GM04503 (cell line): Measurements from ENCODE around the gene SLC35F5.
"Not testable (repeated sequence)": the region's sequence is repeated elsewhere in the genome, so short reads cannot be mapped to it uniquely, and the experiment has no call there.

Source experiments
- DNase-seq: peaks from one replicate; pipeline ENCODE4 v3.0.0-alpha.2; 2012; ENCODE audit warnings: low read depth

The SLC35F5 gene

DNA sequence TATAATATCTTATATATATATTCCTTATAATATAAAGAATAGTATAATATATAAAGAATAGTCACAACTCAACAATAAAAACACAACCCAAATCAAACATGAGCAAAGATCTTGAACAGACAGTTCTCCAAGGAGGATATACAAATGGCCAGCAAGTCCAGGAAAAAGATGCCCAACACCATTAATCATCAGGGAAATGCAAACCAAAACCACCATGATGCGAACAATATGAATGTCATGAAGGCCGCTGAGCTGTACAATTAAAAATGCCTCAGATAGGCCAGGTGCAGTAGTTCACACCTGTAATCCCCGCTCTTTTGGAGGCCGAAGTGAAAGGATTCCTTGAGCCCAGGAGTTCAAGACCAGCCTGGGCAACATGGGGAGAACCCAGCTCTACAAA is 58.9 kb downstream of the SLC35F5 start:
- no peak for DNase-seq

DNA sequence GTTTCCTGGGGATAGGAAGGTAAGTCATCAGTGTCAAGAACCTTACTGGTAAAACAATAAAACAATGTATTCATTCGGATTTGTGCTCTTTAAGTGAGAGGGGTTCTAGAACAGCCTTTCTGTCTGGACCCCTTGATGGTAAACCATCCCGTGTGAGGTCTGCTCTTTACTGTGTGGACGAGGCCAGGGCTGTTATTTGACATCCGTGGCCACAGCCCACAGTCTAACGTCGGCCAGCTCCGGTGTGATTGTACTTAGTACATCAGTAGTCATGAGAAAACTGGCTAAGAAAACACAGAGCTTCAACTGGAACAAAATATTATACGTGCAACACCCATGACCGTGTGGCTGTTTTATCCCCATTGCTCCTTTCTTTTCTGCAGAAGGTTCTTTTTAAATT is 62.0 kb downstream of the SLC35F5 start:
- DNase-seq, result no peak

DNA sequence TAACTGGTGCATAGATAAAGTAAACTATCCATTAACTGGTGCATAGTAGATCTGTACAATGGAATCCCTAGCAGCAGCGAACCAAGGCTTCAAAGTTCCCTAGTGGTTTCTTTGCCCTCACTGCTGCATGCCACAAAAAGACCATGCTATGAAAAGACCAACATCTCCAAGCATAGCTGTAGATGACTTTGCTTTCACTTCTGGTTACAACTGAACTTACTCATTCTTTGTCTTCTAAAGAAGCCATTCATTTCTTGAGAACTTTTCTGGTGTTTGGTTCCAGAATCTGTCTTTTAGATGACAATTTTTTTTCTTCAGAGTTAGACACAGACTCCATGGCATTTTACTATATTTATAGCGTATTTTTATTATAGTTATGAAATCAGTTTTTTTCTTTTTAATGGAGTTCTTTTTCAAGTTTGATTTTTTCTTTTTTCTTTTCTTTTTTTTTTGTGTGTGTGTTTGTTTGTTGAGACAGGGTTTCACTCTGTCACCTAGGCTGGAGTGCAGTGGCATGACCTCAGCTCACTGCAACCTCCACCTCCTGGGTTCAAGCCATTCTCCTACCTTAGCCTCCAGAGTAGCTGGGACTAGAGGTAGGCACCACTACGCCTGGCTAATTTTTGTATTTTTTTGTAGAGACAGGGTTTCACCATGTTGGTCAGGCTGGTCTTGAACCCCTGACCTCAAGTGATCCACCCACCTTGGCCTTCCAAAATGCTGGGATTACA is 63.6 kb downstream of the SLC35F5 start:
- DNase-seq, result no peak

DNA sequence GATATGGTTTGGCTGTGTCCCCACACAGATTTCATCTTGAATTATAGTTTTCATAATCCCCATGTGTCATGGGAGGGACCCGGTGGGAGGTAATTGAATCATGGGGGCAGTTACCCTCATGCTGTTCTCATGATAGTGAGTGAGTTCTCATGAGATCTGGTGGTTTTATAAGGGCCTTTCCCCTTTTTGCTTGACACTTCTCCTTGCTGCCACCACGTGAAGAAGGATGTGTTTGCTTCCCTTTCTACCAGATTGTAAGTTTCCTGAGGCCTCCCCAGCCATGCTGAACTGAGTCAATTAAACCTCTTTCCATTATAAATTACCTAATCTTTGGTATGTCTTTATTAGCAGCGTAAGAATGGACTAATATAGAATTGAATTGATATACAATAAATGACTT is 65.6 kb downstream of the SLC35F5 start:
- DNase-seq, result not testable (repeated sequence)

DNA sequence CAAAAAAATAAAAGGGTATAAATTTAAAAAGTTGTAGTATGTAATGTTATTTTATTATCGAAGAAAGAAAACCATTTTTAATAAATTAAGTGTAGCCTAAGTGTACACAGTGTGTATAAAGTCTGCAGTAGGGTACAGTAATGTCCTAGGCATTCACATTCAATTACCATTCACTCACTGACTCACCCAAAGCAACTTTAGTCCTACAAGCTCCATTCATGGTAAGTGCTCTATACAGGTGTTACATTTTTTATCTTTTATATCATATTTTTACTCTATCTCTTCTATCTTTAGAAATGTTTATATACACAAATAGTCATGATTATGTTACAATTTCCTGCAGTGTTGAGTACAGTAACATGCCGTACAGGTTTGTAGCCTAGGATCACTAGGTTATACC is 69.9 kb downstream of the SLC35F5 start:
- no peak for DNase-seq

DNA sequence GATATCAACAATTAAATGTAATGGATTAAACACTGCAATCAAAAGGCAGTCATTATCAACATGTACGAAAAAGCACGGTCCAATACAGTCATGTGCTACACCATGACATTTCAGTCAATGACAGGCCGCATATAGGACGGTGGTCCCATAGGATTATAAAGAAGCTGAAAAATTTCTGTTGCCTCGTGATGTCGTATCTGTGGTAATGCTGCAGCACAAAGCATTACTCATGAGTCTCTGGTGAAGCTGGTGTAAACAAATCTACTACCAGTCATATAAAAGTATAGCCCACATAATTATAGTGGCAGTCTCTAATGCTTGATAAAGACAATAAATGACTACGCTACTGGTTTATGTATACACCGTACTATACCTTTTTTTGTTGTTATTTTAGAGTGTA is 71.0 kb downstream of the SLC35F5 start:
- no peak for DNase-seq

DNA sequence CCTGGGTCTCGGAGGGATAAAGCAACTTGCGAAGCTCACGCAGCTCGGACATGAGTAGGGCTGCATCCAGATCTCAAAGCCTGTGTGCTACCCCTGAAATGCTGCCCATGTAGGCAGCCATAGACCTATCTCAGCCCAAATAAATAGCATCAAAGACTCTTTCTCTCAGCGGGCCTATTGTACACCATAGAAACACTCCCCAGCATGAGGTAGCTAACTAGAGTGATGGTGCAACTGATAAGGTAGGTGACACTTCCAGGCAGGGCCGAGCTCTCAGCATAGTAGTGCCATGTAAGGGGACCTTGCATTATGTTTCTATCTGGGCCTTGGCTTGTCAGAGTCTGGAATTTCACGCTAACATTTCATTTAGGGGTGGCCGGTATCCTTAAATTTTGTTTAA is 77.0 kb downstream of the SLC35F5 start:
- no peak for DNase-seq

DNA sequence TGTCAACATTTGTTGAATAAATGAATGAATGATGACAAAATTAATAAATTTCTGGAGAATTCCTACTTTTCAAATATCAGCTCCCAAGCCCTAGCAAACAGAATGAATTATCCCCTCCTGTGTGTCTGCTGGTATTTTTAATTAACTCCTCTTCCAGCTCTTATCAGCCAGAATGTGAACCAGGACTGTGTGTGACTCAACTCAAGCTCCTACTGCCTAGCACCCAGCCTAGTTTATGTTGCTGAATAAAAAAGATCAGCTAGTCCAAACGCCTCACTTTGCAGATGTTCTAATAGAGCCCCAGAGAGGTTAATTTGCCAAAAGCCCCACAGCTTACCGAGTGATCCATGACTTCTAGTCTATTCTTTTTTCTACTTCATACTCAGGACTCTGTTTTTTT is 79.1 kb downstream of the SLC35F5 start:
- no peak for DNase-seq

DNA sequence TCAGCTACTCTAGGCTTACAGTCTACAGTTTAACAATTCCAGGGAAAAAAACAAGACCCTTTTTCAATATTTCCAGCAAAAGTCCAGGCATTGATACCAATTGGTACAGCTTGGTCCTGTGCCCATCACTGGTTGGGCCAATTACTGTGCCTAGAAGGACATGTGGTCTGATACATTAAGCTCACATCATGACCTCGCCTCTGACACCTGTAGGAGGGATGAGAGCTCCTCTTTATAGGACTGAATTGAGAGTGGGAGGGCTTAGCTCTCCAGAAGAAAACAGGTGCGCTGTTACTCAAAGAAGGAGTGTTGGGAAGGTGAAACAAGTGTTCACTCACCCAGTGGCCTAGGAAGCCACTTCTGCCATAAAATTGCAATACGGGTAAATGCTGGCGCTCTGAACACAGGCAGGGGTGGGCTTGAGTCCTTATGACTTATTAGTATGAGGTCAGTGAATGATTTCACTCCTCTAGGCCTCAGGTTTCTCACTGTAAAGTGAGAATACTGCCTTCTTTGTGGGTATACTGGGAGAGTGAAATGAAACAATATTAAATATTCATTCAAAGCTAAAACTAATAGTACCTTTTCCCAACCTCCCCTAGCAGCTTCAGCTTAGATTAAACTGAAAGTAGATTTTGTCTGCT is 79.7 kb downstream of the SLC35F5 start:
- DNase-seq, result no peak

DNA sequence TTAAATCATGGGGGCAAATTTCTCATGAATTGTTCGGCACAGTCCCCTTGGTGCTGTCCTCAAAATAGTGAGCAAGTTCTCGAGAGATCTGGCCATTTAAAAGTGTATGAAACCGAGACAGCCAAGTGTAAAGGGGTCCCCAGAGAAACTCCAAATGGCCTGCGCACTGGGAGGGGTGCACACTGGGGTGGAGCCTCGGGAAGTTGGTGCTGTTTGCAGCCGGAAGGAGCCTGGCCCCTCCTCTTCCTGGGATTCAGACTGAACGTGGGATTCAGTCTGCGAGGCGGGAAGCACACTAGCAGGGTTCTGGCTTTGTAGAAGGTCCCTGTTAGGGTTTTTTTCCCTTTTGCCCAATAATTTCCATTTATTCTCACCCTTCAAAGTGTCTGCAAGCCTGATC is 80.6 kb downstream of the SLC35F5 start:
- no peak for DNase-seq

DNA sequence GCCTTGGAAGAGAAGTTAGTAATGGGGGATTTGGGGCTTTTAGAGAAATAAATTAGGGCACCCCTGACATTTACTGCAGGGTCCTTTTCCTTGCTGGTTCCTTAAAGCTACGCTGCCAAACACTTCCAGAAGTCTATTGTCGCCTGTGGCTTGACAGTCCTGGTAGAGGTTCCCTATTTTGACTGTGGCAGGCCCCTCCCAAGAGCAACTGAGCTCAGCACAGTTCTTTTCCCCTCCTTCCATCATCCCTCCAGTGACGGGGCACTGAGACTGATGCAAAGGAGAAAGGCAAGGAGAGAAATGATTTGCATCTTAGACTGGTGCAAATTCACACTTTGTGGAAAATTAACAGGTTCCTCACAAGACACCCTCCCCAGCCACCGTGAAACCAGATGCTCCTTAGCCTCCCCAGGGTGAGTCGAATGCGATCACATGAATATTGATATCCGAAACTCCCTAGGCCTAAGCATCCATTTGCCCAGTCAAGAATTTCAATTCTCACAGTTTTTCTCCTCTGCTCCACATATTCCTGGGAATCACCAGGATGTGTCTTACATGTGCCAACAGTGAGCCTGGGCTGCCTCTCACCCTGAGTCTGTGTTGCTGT is 84.0 kb downstream of the SLC35F5 start:
- no peak for DNase-seq

DNA sequence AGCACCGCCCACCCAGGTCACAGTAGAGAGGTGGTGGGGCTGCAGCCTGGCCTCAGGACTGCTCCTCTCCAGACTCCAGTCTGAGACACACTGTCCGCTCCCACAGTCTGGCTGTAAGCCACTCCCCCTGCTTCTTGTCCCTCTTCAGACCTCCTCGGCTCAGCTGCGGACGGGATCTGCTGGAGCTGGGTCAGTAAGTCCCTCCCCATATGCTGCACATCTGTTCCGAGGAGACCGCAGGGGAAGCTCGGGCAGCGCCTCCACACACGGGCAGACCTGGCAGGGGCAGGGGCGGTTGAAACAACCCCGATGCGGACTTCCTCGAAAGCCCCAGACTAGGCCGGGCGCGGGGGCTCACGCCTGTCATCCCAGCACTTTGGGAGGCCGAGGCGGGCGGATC is 87.4 kb downstream of the SLC35F5 start:
- not testable (repeated sequence) for DNase-seq

DNA sequence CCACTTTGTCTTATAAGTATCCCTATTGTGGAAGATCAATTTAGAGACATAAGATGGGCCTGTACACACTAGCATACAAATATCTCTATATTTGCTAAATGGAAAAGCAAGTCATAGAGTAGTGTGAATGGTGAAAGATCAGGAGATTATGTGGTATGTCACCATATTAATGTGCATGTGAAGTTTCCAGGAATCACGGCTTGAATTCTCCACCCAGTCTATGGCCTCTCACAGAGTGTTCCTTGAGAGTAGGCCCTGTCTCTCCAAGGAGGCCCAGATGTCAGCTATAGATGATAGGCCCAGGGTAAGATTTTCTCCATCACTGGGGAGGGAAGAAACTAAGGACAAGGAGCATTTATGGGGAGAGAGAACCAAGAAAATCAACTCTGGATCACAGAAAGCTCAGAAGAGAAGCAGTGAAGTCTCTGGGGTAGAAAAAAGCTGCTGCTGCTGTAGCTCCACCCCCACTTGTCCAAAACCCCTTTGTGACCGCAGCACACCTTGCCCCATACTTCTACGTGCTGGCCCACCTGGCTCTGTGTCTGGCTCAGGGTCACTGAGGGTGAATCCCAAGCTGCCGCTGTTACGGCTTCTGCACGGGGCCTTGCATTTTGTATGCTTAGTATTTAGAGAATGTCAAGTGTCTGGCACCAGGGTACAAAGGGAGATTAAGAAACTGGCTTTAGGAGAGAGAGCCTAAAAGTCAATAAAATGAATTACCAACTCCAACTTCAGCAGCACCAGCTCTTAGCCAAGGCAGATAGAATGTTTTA is 91.5 kb downstream of the SLC35F5 start:
- not testable (repeated sequence) for DNase-seq

DNA sequence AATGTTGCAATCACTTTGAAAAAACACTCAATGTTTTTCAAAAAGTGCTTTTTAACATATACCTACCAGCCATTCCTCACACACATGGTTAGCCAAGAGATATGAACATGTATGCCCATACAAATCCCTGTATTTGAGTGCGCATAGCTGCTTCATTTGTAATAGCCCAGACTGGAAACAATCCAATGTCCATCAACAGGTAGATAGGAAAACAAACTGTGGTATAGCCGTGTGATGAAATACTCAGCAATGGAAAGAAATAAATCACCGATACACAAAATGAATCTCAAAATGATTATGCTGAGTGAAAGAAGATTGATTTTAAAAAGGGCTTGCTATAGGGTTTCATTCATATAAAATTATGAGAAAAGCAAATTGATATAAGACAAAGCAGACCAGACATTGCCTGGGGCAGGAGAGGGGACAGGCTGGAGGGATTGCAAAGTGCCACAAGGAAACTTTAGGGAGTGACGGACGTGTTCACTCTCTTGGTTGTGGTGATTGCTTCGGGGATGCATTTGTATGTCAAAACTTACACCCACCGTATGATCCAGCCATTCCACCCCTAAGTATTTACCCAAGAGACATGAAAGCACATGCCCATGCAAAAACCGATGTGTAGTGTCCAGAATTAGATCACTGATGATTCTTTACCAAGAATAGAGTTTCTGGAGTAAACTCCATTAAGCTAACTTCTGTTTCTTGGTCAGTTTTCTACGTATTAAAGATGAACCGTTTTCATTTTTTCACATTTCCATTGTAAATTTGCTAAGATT is 93.0 kb downstream of the SLC35F5 start:
- DNase-seq, result not testable (repeated sequence)
